Measurements from ENCODE around the gene MBD6. TPM values are rescaled to one million over a fixed set of nuclear protein-coding genes. Genes with fewer than 3 reads are reported as not detected.
A peak's percentile ranks its signal among the peaks of the same experiment; 100 is the strongest.

Gene MBD6
- total RNA-seq, 1 donor from 2014 or later, result 108 TPM

GRCh38 chr12:57541001-57541400 lies 18.4 kb downstream of the MBD6 start:
- Mint-ChIP-seq H3K27me3 (ENCODE audit: unreplicated experiment) (peaks cover 4% of the 10 kb centered on the region), H3K4me1 (ENCODE audit: low read depth, unreplicated experiment) (peaks cover 40% of the 10 kb centered on the region), H3K27ac (ENCODE audit: unreplicated experiment) (peak overlapping the region; percentile 66), H3K4me3 (ENCODE audit: unreplicated experiment) (peak overlapping the region; percentile 59), H3K36me3 (ENCODE audit: unreplicated experiment) (peaks cover 14% of the 10 kb centered on the region), H3K9me3 (ENCODE audit: unreplicated experiment) (peaks cover 11% of the 10 kb centered on the region)
- no peak for TF ChIP-seq CTCF (IDR thresholded peaks at IDR 0.05; ENCODE audit: partially characterized antibody, unreplicated experiment)
- no peak for DNase-seq

DNA sequence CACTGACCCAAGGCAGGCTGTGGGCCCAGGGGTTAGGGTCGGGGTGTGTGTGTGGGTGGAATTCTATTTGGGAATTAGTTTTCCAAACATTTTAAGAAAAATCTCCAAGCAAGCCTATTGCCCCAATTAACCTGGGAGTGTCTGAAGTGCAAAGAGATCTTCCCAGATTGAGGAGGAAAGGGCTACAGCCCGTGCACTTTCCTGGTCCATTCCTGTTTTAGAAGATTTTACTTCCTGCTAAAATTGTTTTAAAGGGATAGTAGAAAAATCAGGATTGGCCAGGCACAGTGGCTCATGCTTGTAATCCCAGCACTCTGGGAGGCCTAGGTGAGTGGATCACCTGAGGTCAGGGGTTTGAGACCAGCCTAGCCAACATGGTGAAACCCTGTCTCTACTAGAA lies 19.1 kb downstream of the MBD6 start:
- H3K27ac Mint-ChIP-seq (ENCODE audit: unreplicated experiment), result no peak overlapping the region
- H3K36me3 Mint-ChIP-seq (ENCODE audit: unreplicated experiment), result peaks cover 14% of the 10 kb centered on the region

DNA sequence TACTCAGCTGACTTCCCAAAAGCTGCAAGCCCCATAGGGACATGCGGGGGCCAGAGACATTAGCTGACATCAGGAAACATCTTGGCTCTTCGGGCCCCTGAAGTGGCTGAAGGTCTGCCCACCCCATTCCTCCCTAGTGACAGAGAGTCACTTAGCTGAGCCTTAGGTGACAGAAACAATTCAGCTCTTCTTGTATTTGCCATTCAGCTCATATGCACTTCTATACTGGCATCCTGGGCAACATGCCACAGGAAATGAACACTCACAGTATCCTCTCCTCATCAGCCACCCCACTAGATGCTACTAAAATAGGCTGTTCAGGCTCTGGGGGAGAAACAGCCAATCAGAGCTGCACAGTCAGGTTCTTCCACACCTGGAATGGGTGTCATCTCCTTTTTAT lies 21.0 kb downstream of the MBD6 start:
- H3K4me1 Mint-ChIP-seq (ENCODE audit: low read depth, unreplicated experiment), result peaks cover 45% of the 10 kb centered on the region
- DNase-seq, result no peak
- peak overlapping the region; percentile 100 for H3K4me3 Mint-ChIP-seq (ENCODE audit: unreplicated experiment)
- peaks cover 7% of the 10 kb centered on the region for H3K27me3 Mint-ChIP-seq (ENCODE audit: unreplicated experiment)
- peaks cover 9% of the 10 kb centered on the region for H3K36me3 Mint-ChIP-seq (ENCODE audit: unreplicated experiment)
- H3K27ac Mint-ChIP-seq (ENCODE audit: unreplicated experiment), result peak overlapping the region; percentile 48
- H3K9me3 Mint-ChIP-seq (ENCODE audit: unreplicated experiment), result peaks cover 16% of the 10 kb centered on the region
- no peak for TF ChIP-seq CTCF (IDR thresholded peaks at IDR 0.05; ENCODE audit: partially characterized antibody, unreplicated experiment)

More for the DNA sequence above, 19.1 kb downstream of the MBD6 start:
- no peak overlapping the region for H3K4me3 Mint-ChIP-seq (ENCODE audit: unreplicated experiment)
- no peak for DNase-seq
- peaks cover 15% of the 10 kb centered on the region for H3K9me3 Mint-ChIP-seq (ENCODE audit: unreplicated experiment)
- H3K4me1 Mint-ChIP-seq (ENCODE audit: low read depth, unreplicated experiment), result peaks cover 41% of the 10 kb centered on the region
- TF ChIP-seq CTCF (IDR thresholded peaks at IDR 0.05; ENCODE audit: partially characterized antibody, unreplicated experiment), result no peak
- peaks cover 8% of the 10 kb centered on the region for H3K27me3 Mint-ChIP-seq (ENCODE audit: unreplicated experiment)

- DNase-seq, result no peak
- peaks cover 4% of the 10 kb centered on the region for H3K36me3 Mint-ChIP-seq (ENCODE audit: unreplicated experiment)
- peaks cover 20% of the 10 kb centered on the region for H3K9me3 Mint-ChIP-seq (ENCODE audit: unreplicated experiment)
- H3K4me3 Mint-ChIP-seq (ENCODE audit: unreplicated experiment), result peak overlapping the region; percentile 100
- peaks cover 39% of the 10 kb centered on the region for H3K4me1 Mint-ChIP-seq (ENCODE audit: low read depth, unreplicated experiment)
- TF ChIP-seq CTCF (IDR thresholded peaks at IDR 0.05; ENCODE audit: partially characterized antibody, unreplicated experiment), result no peak
- peak overlapping the region; percentile 100 for H3K27ac Mint-ChIP-seq (ENCODE audit: unreplicated experiment)
- H3K27me3 Mint-ChIP-seq (ENCODE audit: unreplicated experiment), result peaks cover 18% of the 10 kb centered on the region
Observed at GRCh38 chr12:57545809-57546437, 23.3 kb downstream of the MBD6 start.

DNA sequence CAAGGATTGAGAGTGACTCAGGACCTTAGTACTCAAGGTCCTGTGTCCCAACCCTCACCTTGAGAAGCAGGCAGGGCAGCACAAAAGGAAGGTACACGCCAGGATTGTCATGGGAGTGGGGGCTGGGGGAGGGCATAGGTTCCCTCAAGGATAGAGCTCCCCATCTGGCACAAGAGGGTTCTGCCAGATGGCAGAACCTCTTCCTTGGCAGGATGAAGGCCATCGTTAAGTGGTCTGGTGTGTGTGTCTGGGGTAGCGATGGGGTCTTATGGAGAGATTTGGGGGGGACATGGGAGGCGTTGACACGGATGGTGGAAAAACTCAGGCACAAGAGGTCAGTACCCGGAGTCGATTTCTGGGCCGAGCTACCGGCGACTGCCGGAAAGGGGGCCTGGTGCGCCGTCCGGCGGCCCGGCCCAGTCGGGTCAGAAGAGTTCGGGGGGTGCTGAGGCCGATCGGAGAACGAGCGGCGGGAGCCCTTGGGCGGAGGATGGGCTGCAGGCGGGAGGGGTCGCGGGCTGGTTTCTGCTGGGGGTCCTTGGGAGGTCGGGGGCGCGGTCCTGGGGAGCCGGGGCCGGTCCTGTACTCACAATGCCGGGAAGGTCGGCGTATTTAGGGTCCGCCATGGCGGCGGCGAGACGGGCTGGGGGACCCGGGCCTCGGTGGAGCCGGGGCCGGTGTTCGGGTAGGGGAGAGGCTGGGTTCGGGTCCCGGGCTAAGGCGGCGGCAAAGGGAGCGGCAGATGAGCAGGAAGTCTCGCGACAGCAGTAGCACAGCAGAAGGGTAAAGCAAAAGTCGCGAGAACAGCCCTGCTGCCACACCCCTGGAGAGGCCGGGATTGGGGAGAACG lies 24.0 kb downstream of the MBD6 start, which contains the start of gene DCTN2:
DCTN2 (minus strand) TSS at position 755 of the 850 bp plus-strand sequence; CDS start at position 626, 129 bp downstream.
- TF ChIP-seq CTCF (IDR thresholded peaks at IDR 0.05; ENCODE audit: partially characterized antibody, unreplicated experiment), result no peak
- H3K4me1 Mint-ChIP-seq (ENCODE audit: low read depth, unreplicated experiment), result peaks cover 38% of the 10 kb centered on the region
- peaks cover 4% of the 10 kb centered on the region for H3K36me3 Mint-ChIP-seq (ENCODE audit: unreplicated experiment)
- peaks cover 22% of the 10 kb centered on the region for H3K27me3 Mint-ChIP-seq (ENCODE audit: unreplicated experiment)
- peak; percentile 94 for DNase-seq
- peaks cover 21% of the 10 kb centered on the region for H3K9me3 Mint-ChIP-seq (ENCODE audit: unreplicated experiment)
- H3K27ac Mint-ChIP-seq (ENCODE audit: unreplicated experiment), result peak within 1 kb of the TSS; percentile 100
- H3K4me3 Mint-ChIP-seq (ENCODE audit: unreplicated experiment), result peak within 1 kb of the TSS; percentile 100

Data from glutamatergic neuron (in vitro differentiated cells).